ENCODE results near the gene RAB40C.
"Not testable (repeated sequence)": the region's sequence is repeated elsewhere in the genome, so short reads cannot be mapped to it uniquely, and the experiment has no call there.

The RAB40C gene

GRCh38 chr16:590815-591200 lies 942 bp downstream of the RAB40C start:
- no peak for DNase-seq (ENCODE audit: low spot score)

DNA sequence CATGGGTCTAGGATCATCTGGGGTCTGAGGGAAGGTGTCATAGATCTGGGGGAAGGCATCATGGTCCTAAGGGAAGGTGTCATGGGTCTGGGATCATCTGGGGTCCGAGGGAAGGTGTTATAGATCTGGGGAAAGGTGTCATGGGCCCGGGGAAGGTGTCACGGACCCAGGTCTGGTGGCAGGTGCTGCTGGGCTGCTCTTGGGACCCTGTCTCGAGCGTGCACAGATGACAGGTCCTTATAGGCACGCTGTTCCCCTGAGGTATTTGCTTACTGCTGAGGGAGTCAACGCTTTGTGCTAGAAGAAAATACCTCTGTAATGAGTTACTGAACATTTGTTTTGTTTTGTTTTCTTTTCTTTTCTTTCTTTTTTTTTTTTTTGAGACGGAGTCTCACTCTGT lies 1.4 kb downstream of the RAB40C start:
- DNase-seq (ENCODE audit: low spot score) = no peak

GRCh38 chr16:591892-592517 lies 2.1 kb downstream of the RAB40C start:
- DNase-seq (ENCODE audit: low spot score) = no peak

DNA sequence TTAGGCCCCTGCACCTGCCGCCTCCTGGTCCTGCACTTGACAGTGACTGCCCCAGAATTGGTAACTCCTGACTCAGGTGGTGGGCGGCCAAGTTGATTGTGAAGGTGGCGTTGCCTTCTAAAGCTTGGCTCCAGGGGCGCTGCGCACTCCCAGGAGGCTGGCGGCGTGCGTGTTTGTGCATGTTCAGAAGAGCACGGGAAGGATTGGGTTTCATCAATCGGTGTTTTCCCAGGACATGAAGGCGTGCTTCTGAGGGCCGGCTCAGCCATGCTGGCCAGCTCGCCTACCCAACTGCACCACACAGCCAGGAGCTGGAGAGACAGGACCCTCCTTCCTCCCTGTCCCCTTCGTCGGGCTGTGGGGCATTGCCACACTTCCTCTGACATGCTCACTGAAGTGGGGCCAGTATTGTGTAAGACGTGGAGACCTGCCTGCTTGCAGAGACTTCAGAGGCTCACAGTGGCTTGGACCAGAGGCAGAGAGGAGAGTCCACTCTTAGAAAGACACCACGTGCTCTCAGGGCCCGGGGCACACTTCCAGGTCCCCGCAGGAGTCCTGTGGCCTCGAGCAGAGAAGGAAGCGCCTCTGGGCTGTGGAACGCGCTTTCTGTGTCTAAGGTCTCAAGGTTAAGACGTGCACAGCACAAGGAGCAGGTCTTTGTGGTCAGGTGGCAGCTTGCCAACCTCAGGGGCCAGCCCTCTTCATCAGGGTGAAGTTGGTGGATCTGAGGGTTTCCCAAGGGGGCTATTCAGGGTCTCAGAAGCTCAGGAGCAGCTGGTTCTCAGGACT lies 2.8 kb downstream of the RAB40C start:
- no peak for DNase-seq (ENCODE audit: low spot score)

DNA sequence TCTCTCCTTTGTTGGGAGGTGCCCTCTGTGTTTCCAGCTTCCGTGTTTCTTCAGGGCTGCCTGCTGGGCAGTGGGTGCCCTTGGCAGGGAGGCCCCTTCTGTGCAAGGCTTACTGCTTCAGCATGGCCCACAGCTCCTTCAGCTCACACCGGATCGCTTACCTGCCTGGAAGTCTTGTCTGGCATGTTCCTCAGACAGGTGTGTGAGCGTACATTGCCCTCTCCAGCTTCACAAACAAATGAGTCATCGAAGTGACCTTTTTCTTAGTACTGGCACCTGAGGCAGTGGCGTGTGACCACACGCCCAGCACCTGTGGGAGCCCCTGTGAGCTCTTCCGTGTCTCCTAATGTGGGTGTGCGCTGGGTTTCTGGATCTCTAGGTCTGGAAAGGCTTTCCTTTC lies 3.5 kb downstream of the RAB40C start:
- no peak for DNase-seq (ENCODE audit: low spot score)

DNA sequence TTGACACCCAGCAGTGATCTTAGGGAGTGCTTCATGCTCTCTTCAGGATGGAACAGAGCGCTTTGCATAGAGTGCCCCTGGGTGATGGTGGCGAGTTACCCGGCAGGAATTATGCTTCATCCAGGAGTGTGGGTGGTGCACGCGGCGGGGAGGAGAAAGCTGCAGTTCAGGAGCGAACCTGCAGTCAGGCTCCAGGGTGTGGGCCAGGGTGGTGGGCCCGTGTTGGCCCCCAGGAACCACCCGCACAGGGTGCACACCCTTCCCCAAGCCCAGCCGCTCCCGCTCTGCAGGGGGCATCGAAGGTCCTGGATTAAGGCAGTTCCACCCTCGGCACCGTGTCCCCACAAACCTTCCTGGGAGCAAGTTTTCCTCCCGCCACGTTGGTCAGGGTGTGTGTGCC lies 3.9 kb downstream of the RAB40C start:
- DNase-seq (ENCODE audit: low spot score) = no peak

- no peak for DNase-seq (ENCODE audit: low spot score)
Measured at GRCh38 chr16:595094-595528, 5.2 kb downstream of the RAB40C start.

- no peak for DNase-seq (ENCODE audit: low spot score)
Measured at GRCh38 chr16:595942-596735, 6.3 kb downstream of the RAB40C start.

- no peak for DNase-seq (ENCODE audit: low spot score)
Measured at GRCh38 chr16:596736-597060, 6.8 kb downstream of the RAB40C start.

DNA sequence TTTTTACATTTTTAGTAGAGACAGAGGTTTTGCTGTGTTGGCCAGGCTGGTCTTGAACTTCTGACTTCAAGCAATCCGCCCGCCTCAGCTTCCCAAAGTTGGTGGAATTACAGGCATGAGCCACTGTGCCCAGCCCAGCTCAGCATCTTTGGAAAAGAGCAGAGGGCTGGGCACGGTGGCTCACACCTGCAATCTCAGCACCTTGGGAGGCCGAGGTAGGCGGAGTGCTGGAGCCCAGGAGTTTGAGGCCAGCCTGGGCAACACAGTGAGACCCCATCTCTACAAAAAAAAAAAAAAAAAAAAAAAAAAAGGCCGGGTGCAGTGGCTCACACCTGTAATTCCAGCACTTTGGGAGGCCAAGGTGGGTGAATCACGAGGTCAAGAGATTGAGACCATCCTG lies 7.8 kb downstream of the RAB40C start:
- DNase-seq (ENCODE audit: low spot score) = not testable (repeated sequence)

DNA sequence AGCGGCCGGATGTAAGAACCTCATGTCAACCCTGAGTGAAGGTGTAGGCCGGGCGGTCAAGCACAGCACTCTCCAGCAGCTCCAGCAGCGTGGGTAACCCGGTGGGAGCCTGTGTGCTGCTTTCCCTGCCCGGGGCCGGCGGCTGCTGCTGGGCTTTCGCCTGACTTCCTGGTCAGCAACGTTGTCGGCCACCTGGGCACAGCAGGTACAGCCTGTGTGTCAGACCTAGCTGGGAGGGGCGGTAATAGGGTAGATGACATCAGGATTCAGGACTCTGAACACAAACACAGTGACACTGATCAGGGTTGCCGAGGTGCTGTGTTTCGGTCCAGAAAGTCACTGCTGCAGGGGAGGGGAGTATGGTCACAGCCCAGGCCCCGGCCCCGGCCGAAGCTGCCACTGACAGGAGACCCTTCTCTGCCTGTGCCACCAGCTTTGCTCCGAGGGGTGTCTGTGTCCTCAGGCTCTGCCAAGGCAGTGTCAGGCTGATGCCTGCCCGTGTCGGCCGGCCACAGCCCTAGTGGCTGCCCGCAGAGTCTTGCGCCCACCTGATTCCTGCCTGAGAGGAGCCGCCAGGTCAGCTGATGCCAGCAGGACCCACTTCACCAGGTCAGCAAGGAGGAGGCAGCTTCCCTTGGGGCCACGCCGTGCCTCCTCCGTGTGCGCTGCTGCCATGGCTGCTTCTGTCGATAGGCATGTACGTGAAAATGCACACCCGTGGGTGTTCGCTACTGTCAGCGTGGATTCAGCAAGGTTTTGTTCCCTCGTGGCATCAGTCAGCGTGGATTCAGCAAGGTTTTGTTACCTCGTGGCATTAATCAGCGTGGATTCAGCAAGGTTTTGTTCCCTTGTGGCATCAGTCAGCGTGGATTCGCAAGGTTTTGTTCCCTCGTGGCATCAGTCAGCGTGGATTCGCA lies 9.2 kb downstream of the RAB40C start:
- DNase-seq (ENCODE audit: low spot score) = no peak

DNA sequence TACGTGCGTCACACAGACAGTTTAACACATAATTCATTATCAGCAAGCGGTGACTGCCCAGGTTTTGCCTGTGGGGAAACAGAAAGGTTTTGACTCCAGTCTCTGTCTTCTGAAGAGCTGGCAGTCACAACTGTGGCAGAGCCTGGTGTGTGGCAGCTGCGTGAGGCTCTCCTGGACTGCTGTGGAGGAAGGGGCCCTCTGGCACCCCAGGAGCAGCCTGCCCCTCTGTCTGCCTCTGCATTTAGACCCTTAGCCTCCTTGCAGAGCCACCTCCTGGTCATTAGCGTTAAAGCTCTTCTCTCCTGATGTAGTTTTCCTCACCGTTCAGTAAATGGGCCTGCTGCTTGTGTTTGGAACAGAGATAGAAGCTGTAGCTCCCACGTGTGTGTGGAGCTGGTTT lies 10.9 kb downstream of the RAB40C start:
- DNase-seq (ENCODE audit: low spot score) = no peak

- no peak for DNase-seq (ENCODE audit: low spot score)
Measured at GRCh38 chr16:603933-604332, 14.1 kb downstream of the RAB40C start.

- DNase-seq (ENCODE audit: low spot score) = no peak
Measured at GRCh38 chr16:606656-607307, 16.9 kb downstream of the RAB40C start.

- no peak for DNase-seq (ENCODE audit: low spot score)
Measured at GRCh38 chr16:608019-608418, 18.2 kb downstream of the RAB40C start.

- DNase-seq (ENCODE audit: low spot score) = no peak
Measured at GRCh38 chr16:609316-609715, 19.4 kb downstream of the RAB40C start.

GRCh38 chr16:609984-610383 lies 20.1 kb downstream of the RAB40C start:
- DNase-seq (ENCODE audit: low spot score) = no peak

DNA sequence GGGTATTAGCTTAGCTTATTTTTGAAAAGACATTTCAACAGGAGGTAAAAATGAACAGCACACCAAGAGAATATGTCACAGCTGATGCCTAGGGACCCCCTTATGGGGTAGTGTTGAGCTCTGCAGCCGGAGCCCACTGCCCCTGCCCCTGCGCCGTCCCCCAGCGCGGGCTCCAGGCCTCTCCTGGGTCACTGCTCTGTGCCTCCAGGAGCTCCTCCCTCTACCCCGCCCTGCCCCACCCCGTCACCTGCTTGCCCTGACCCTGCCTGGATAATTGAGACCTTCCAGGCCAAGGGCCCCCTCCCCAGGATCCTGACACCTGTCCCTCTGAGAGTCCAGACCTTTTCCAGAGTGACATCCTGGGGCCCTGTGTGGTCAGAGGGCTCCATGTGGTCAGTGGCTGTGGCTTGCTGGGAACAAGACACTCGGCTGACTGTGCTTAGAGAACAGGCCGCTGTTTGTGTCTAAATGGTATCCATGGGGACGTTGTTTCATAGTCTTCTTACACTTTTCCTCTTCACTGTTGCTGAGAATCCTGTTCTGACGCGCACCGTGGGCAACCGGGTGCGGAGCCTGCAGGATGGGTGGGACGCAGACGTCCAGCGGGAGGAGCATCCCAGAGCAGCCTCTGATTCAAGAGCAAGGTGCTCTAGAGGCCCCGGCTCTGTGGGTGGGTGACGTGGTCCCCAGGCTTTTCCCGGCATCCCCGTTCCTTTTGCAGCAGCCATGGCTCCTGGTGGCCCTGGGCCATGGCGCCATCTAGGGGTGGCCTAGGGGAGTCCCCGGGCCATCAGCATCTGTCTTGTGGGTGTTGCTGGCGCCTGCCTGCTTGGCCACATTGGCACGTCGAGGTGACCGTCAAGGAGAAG lies 20.9 kb downstream of the RAB40C start:
- DNase-seq (ENCODE audit: low spot score) = peak; percentile 56

GRCh38 chr16:615122-615521 lies 25.3 kb downstream of the RAB40C start:
- DNase-seq (ENCODE audit: low spot score) = no peak

- no peak for DNase-seq (ENCODE audit: low spot score)
Measured at GRCh38 chr16:616733-617586, 27.1 kb downstream of the RAB40C start.

Data from CD4-positive, alpha-beta T cell treated with Interleukin-2 at 100 ng/mL for 4 hours (primary cell).